HCT116 (cell line): ENCODE results near the gene BRSK2. TPM values are rescaled to one million over a fixed set of nuclear protein-coding genes. Genes with fewer than 3 reads are reported as not detected.

Experiments used
- ATAC-seq: fragments of 200-7000 bp; cut with Tn5 transposase; 2 replicates; pipeline ENCODE4 v1.9.1; 2020; ENCODE audit warnings: mild to moderate bottlenecking, moderate library complexity
- BruUV-seq: library from RNA; stranded (reverse); fragments of 400-500 nt; replicated peaks from 2 replicates; lab custom pipeline; 2021; lab: Mats Ljungman, UMichigan
- CTCF ChIA-PET: fragments of 300-600 bp; sonication (Branson Sonifier 250); formaldehyde crosslinking; loops from one replicate; lab custom pipeline; 2021; ENCODE audit warnings: antibody characterized with exemption; lab: Charles Lee
- POLR2A ChIA-PET: fragments of 300-600, 350-600 bp; sonication (Branson Sonifier 250); formaldehyde crosslinking; loops from one replicate; lab custom pipeline; 2021; ENCODE audit warnings: antibody characterized with exemption; lab: Charles Lee
- RAD21 ChIA-PET, 2 experiments: fragments of 300-600 bp; sonication (Branson Sonifier 250); formaldehyde crosslinking; loops; one replicate each; lab custom pipeline; 2023; ENCODE audit warnings: low total read pairs in 2 of 2; ENCODE audit not compliant: uncharacterized antibody in 2 of 2, unreplicated experiment in 2 of 2, low non-redundant PET in 1 of 2; lab: Charles Lee
- DNase-seq: peaks from one replicate; pipeline ENCODE4 v3.0.0-alpha.2; 2010; ENCODE audit warnings: low read depth, low spot score
- H2AFZ ChIP-seq: fragments of 200-600 bp; shearing (Covaris generic), sonication (generic); 2 replicates; pipeline ENCODE4 v1.6.1; 2017; ENCODE audit warnings: low read depth, mixed run types, mixed read lengths, antibody characterized with exemption, low read length; ENCODE audit not compliant: poor library complexity, severe bottlenecking
- H3K27ac ChIP-seq: 2 replicates; pipeline ENCODE4 v1.5.1; 2012; ENCODE audit warnings: low read depth, low read length
- H3K27me3 ChIP-seq: fragments of 200-600 bp; sonication (generic); 2 replicates; pipeline ENCODE4 v1.6.1; 2016; ENCODE audit warnings: mixed run types, low read length, mixed read lengths; ENCODE audit not compliant: insufficient read depth
- H3K36me3 ChIP-seq, 2 experiments: fragments of 200-500 bp in 1 of 2; fragments of 200-600 bp in 1 of 2; sonication (Bioruptor generic) in 1 of 2; sonication (generic) in 1 of 2; 2 replicates each; pipeline versions ENCODE4 v1.5.1 to v1.6.1; 2014 to 2016; ENCODE audit warnings: low read length in 2 of 2, inconsistent platforms in 1 of 2, mixed read lengths in 1 of 2, mixed run types in 1 of 2; ENCODE audit not compliant: insufficient read depth in 2 of 2, control insufficient read depth in 1 of 2
- H3K4me1 ChIP-seq, 2 experiments: fragments of 200-600 bp in 1 of 2; sonication (generic) in 1 of 2; 2 replicates each; pipeline versions ENCODE4 v1.5.1 to v1.6.1; 2012 to 2017; ENCODE audit warnings: low read length in 2 of 2, inconsistent platforms in 1 of 2, mild to moderate bottlenecking in 1 of 2, mixed read lengths in 1 of 2, mixed run types in 1 of 2, moderate library complexity in 1 of 2; ENCODE audit not compliant: insufficient read depth in 2 of 2, control insufficient read depth in 1 of 2
- H3K4me2 ChIP-seq: fragments of 200-600 bp; sonication (generic); 2 replicates; pipeline ENCODE4 v1.6.1; 2017; ENCODE audit warnings: mixed run types, low read length, mixed read lengths
- H3K4me3 ChIP-seq, 2 experiments: fragments of 200-600 bp in 1 of 2; sonication (generic) in 1 of 2; replicated peaks in 1 of 2; 2 replicates each; pipeline ENCODE4 v1.5.1; 2011 to 2016; ENCODE audit warnings: low read length in 2 of 2, control low read depth in 1 of 2, low read depth in 1 of 2, mild to moderate bottlenecking in 1 of 2, mixed read lengths in 1 of 2, mixed run types in 1 of 2
- H3K79me2 ChIP-seq: fragments of 200-600 bp; sonication (generic); 2 replicates; pipeline ENCODE4 v1.6.1; 2017; ENCODE audit warnings: mild to moderate bottlenecking, mixed run types, low read length, moderate library complexity, mixed read lengths; ENCODE audit not compliant: insufficient read depth
- H3K9ac ChIP-seq: fragments of 200-600 bp; sonication (generic); 2 replicates; pipeline ENCODE4 v1.6.1; 2016; ENCODE audit warnings: low read length, mixed read lengths
- H3K9me2 ChIP-seq: fragments of 200-600 bp; sonication (generic), shearing (Covaris generic); 2 replicates; pipeline ENCODE4 v1.6.1; 2017; ENCODE audit warnings: mixed run types, mild to moderate bottlenecking, moderate library complexity; ENCODE audit not compliant: insufficient read depth
- H3K9me3 ChIP-seq, 2 experiments: fragments of 200-500 bp in 1 of 2; fragments of 200-600 bp in 1 of 2; sonication (Bioruptor generic) in 1 of 2; sonication (generic) in 1 of 2; 2 replicates each; pipeline ENCODE4 v1.6.1; 2014 to 2017; ENCODE audit warnings: low read length in 2 of 2, mixed read lengths in 2 of 2, inconsistent platforms in 1 of 2, low read depth in 1 of 2, mild to moderate bottlenecking in 1 of 2, mixed run types in 1 of 2, moderate library complexity in 1 of 2; ENCODE audit not compliant: control insufficient read depth in 1 of 2, insufficient read depth in 1 of 2
- H4K20me1 ChIP-seq: fragments of 200-600 bp; sonication (generic), shearing (Covaris generic); 2 replicates; pipeline ENCODE4 v1.6.1; 2017; ENCODE audit warnings: mixed run types, mild to moderate bottlenecking, moderate library complexity; ENCODE audit not compliant: insufficient read depth
- ATF3 ChIP-seq: IDR thresholded peaks from 2 replicates; pipeline ENCODE4 v1.6.1; 2012
- CEBPB ChIP-seq: IDR thresholded peaks from 2 replicates; pipeline ENCODE4 v1.6.1; 2012; ENCODE audit warnings: low read depth
- CTCF ChIP-seq, 3 experiments: fragments of 200-600 bp in 1 of 3; sonication (generic) in 1 of 3; IDR thresholded peaks in 2 of 3; conservative IDR thresholded peaks in 1 of 3; 2 replicates each; pipeline ENCODE4 v1.5.1; 2012 to 2017; ENCODE audit warnings: low read depth in 2 of 3, low read length in 2 of 3, antibody characterized with exemption in 1 of 3, borderline replicate concordance in 1 of 3, control low read depth in 1 of 3, mild to moderate bottlenecking in 1 of 3, mixed read lengths in 1 of 3, mixed run types in 1 of 3, moderate library complexity in 1 of 3; ENCODE audit not compliant: insufficient read depth in 1 of 3
- EGR1 ChIP-seq: IDR thresholded peaks from 2 replicates; pipeline ENCODE4 v1.6.1; 2012; ENCODE audit warnings: low read depth
- EZH2 ChIP-seq: fragments of 200-600 bp; sonication (generic); IDR thresholded peaks from 2 replicates; pipeline ENCODE4 v1.6.1; 2017; ENCODE audit warnings: antibody characterized with exemption, mixed run types
- EZH2phosphoT487 ChIP-seq: fragments of 200-600 bp; IDR thresholded peaks from 2 replicates; pipeline ENCODE4 v1.6.1; 2018; ENCODE audit warnings: antibody characterized with exemption, borderline replicate concordance
- FOSL1 ChIP-seq: IDR thresholded peaks from 2 replicates; pipeline ENCODE4 v1.6.1; 2012; ENCODE audit warnings: low read depth
- JUND ChIP-seq: IDR thresholded peaks from 2 replicates; pipeline ENCODE4 v1.6.1; 2012
- POLR2A ChIP-seq: IDR thresholded peaks from 2 replicates; pipeline ENCODE4 v1.7.0; 2011; ENCODE audit warnings: borderline replicate concordance; ENCODE audit not compliant: insufficient read depth, insufficient read length; ENCODE audit errors: extremely low read depth
- POLR2AphosphoS5 ChIP-seq: IDR thresholded peaks from 2 replicates; pipeline ENCODE4 v1.6.1; 2011; ENCODE audit warnings: mild to moderate bottlenecking, low read depth, low read length, moderate library complexity
- RAD21 ChIP-seq: IDR thresholded peaks from 2 replicates; pipeline ENCODE4 v1.6.1; 2012; ENCODE audit warnings: low read depth, mild to moderate bottlenecking
- REST ChIP-seq: IDR thresholded peaks from 2 replicates; pipeline ENCODE4 v1.6.1; 2012; ENCODE audit warnings: low read depth
- SIN3A ChIP-seq: IDR thresholded peaks from 2 replicates; pipeline ENCODE4 v1.6.1; 2012; ENCODE audit warnings: low read depth
- SP1 ChIP-seq: IDR thresholded peaks from 2 replicates; pipeline ENCODE4 v1.6.1; 2012; ENCODE audit warnings: low read depth
- SRF ChIP-seq: IDR thresholded peaks from 2 replicates; pipeline ENCODE4 v1.6.1; 2012; ENCODE audit warnings: low read depth
- TCF7L2 ChIP-seq: IDR thresholded peaks from 2 replicates; pipeline ENCODE4 v1.7.0; 2011; ENCODE audit warnings: borderline replicate concordance, inconsistent platforms; ENCODE audit not compliant: insufficient read depth, insufficient read length; ENCODE audit errors: extremely low read depth
- YY1 ChIP-seq: IDR thresholded peaks from 2 replicates; pipeline ENCODE4 v1.6.1; 2011; ENCODE audit warnings: low read length, low read depth, moderate library complexity, mild to moderate bottlenecking; ENCODE audit not compliant: insufficient replicate concordance; ENCODE audit errors: extremely low read depth
- ZBTB33 ChIP-seq: IDR thresholded peaks from 2 replicates; pipeline ENCODE4 v1.6.1; 2011; ENCODE audit warnings: mild to moderate bottlenecking, low read length, moderate library complexity; ENCODE audit not compliant: insufficient replicate concordance; ENCODE audit errors: extremely low read depth
- ZFX ChIP-seq: fragments of 450-650 bp; IDR thresholded peaks from 2 replicates; pipeline ENCODE4 v1.6.1; 2017
- ZNF274 ChIP-seq: fragments of 200-500 bp; sonication (Bioruptor generic); IDR thresholded peaks from 2 replicates; pipeline ENCODE4 v1.6.1; 2014; ENCODE audit warnings: mild to moderate bottlenecking, low read depth, low read length, inconsistent platforms
- intact Hi-C: fragments of 100-400 bp; cut with micrococcal nuclease; formaldehyde crosslinking; loops from 2 replicates; pipeline ENCODE4 v1.10.0; 2022
- total RNA-seq: library from RNA; stranded (reverse); gene quantifications from one replicate; pipeline ENCODE4 v1.2.1, GENCODE V29; 2021; ENCODE audit not compliant: unreplicated experiment

The BRSK2 gene
- total RNA-seq, 1 experiment from 2014 or later, result 14.0 TPM

GRCh38 chr11:1478011-1478410 is 88.3 kb downstream of the BRSK2 start:
- H3K9me2 ChIP-seq, result no peaks in the 10 kb centered on the region
- no peaks in the 10 kb centered on the region for H3K9me3 ChIP-seq
- DNase-seq (no peak), ATAC-seq (no peak)
- no peak overlapping the region for H3K4me3 ChIP-seq
- no peak overlapping the region for H3K27ac ChIP-seq
- no peaks in the 10 kb centered on the region; the same call in 1 of the 2 replicates for H3K79me2 ChIP-seq
- no peak overlapping the region for H3K4me2 ChIP-seq
- no peak overlapping the region for H3K9ac ChIP-seq
- POLR2A ChIA-PET, result no interaction called here
- no peak overlapping the region for H2AFZ ChIP-seq
- RAD21 ChIA-PET, result no interaction called here
- H3K36me3 ChIP-seq, result no peaks in the 10 kb centered on the region
- BruUV-seq, result no TSS peak
- CTCF ChIA-PET, result no interaction called here
- TF ChIP-seq YY1 (no peak), CTCF (IDR thresholded peaks at IDR 0.05 in 2 of 3, conservative IDR thresholded peaks at IDR 0.05 in 1 of 3; ENCODE audit: borderline replicate concordance in 1 of 3, insufficient read depth in 1 of 3, low read depth in 2 of 3, low read length in 2 of 3) (no peak), SP1 (no peak), SRF (no peak), EZH2phosphoT487 (no peak), EGR1 (no peak), ZBTB33 (no peak), ATF3 (no peak), REST (no peak), ZNF274 (no peak), TCF7L2 (no peak), ZFX (no peak), POLR2AphosphoS5 (no peak), RAD21 (no peak), SIN3A (no peak), EZH2 (no peak), FOSL1 (no peak), POLR2A (no peak), CEBPB (no peak), JUND (no peak)
- H4K20me1 ChIP-seq, result no peaks in the 10 kb centered on the region
- H3K27me3 ChIP-seq, result no peaks in the 10 kb centered on the region
- no peaks in the 10 kb centered on the region for H3K4me1 ChIP-seq
- intact Hi-C loops, result no loop called here
